K562 (cell line): ENCODE measurements around the gene AGTR1. TPM values are rescaled to one million over a fixed set of nuclear protein-coding genes. Genes with fewer than 3 reads are reported as not detected.

Source experiments
- ATAC-seq: fragments of 200-7000 bp; cut with Tn5 transposase; 3 replicates; pipeline ENCODE4 v1.9.1; 2020; ENCODE audit warnings: moderate library complexity
- BruUV-seq: library from RNA; stranded (reverse); fragments of 400-500 nt; replicated peaks from 2 replicates; lab custom pipeline; 2021; lab: Mats Ljungman, UMichigan
- CTCF ChIA-PET: fragments of 300-600 bp; formaldehyde crosslinking; extraction: SDS; loops from one replicate; lab custom pipeline; 2021; ENCODE audit warnings: low intra/inter-chr PET ratio; lab: Yijun Ruan, JAX
- POLR2A ChIA-PET: fragments of 300-600, 350-650 bp; sonication (Branson Sonifier 250); formaldehyde crosslinking; extraction: SDS; loops from one replicate; lab custom pipeline; 2021; ENCODE audit warnings: antibody characterized with exemption, inconsistent platforms; lab: Yijun Ruan, JAX
- DNase-seq, 4 experiments: peaks; one replicate each; pipeline versions ENCODE4 v3.0.0 to v3.0.0-alpha.2; 2011 to 2018; ENCODE audit warnings: low spot score in 3 of 4, mixed read lengths in 3 of 4; ENCODE audit errors: extremely low read depth in 1 of 4
- FAIRE-seq: peaks from 2 replicates; lab custom pipeline; 2011; peaks lifted over from hg19 to GRCh38; lab: Jason Lieb, UNC
- H2AFZ ChIP-seq: 2 replicates; pipeline ENCODE4 v1.6.0; 2011; ENCODE audit warnings: low read depth, low read length, control low read depth, inconsistent platforms
- H3K27ac ChIP-seq: fragments of 200-600 bp; 3 replicates; pipeline ENCODE4 v1.8.0; 2011; ENCODE audit warnings: low read depth, mild to moderate bottlenecking, control low read depth, inconsistent platforms, low read length, moderate library complexity, mixed read lengths; ENCODE audit errors: extremely low read depth
- H3K27me3 ChIP-seq, 2 experiments: fragments of 300-600 bp in 1 of 2; 2 replicates in 1 of 2; 3 replicates in 1 of 2; pipeline versions ENCODE4 v1.6.0 to v1.8.0; 2011; ENCODE audit warnings: inconsistent platforms in 2 of 2, low read length in 2 of 2, mild to moderate bottlenecking in 1 of 2, mixed read lengths in 1 of 2, moderate library complexity in 1 of 2; ENCODE audit not compliant: control insufficient read depth in 2 of 2, insufficient read depth in 2 of 2
- H3K36me3 ChIP-seq: fragments of 300-600 bp; 3 replicates; pipeline ENCODE4 v1.8.0; 2011; ENCODE audit warnings: mild to moderate bottlenecking, low read length, inconsistent platforms; ENCODE audit not compliant: control insufficient read depth, insufficient read depth
- H3K4me1 ChIP-seq, 2 experiments: fragments of 200-600 bp in 1 of 2; replicated peaks in 1 of 2; 2 replicates in 1 of 2; 3 replicates in 1 of 2; pipeline versions ENCODE4 v1.5.1 to v1.8.0; 2011; ENCODE audit warnings: inconsistent platforms in 2 of 2, low read length in 2 of 2, mild to moderate bottlenecking in 1 of 2, mixed read lengths in 1 of 2, moderate library complexity in 1 of 2; ENCODE audit not compliant: control insufficient read depth in 2 of 2, insufficient read depth in 2 of 2
- H3K4me2 ChIP-seq: 2 replicates; pipeline ENCODE4 v1.6.1; 2011; ENCODE audit warnings: low read length, control low read depth, inconsistent platforms, mixed read lengths; ENCODE audit not compliant: insufficient read depth
- H3K4me3 ChIP-seq: fragments of 200-600 bp; sonication (generic), shearing (Covaris generic); 2 replicates; pipeline ENCODE4 v1.5.1; 2016; ENCODE audit warnings: control low read depth, inconsistent platforms
- H3K79me2 ChIP-seq: fragments of 200-600 bp; 3 replicates; pipeline ENCODE4 v1.8.0; 2011; ENCODE audit warnings: low read length, inconsistent platforms; ENCODE audit not compliant: control insufficient read depth, insufficient read depth
- H3K9ac ChIP-seq, 2 experiments: 2 replicates each; pipeline versions ENCODE4 v1.6.0 to v1.6.1; 2011; ENCODE audit warnings: low read depth in 2 of 2, low read length in 2 of 2, control low read depth in 1 of 2, inconsistent platforms in 1 of 2, mild to moderate bottlenecking in 1 of 2, mixed read lengths in 1 of 2; ENCODE audit not compliant: insufficient read depth in 1 of 2
- H3K9me1 ChIP-seq: one replicate; pipeline ENCODE4 v1.6.0; 2011; ENCODE audit warnings: inconsistent platforms, mild to moderate bottlenecking, low read length, moderate library complexity; ENCODE audit not compliant: control insufficient read depth, insufficient read depth
- H3K9me3 ChIP-seq: replicated peaks from 2 replicates; pipeline ENCODE4 v1.5.1; 2011; ENCODE audit warnings: low read depth, low read length, inconsistent platforms; ENCODE audit not compliant: control insufficient read depth, insufficient read depth
- H4K20me1 ChIP-seq: replicated peaks from 2 replicates; pipeline ENCODE4 v1.6.1; 2011; ENCODE audit warnings: low read length, inconsistent platforms, mixed read lengths; ENCODE audit not compliant: control insufficient read depth, insufficient read depth
- DMBX1 ChIP-seq: fragments of 250-450 bp; sonication (Bioruptor Pico); IDR thresholded peaks from 2 replicates; pipeline ENCODE4 v1.8.0; 2022; ENCODE audit warnings: inconsistent platforms, mild to moderate bottlenecking, moderate library complexity, borderline replicate concordance
- E2F8 ChIP-seq: fragments of 450-650 bp; IDR thresholded peaks from 2 replicates; pipeline ENCODE4 v1.7.1; 2018; ENCODE audit warnings: mild to moderate bottlenecking, low read depth; ENCODE audit not compliant: partially characterized antibody
- FOSL1 ChIP-seq: fragments of 200-800 bp; sonication (Bioruptor generic); conservative IDR thresholded peaks from 2 replicates; pipeline ENCODE4 v1.6.1; 2016; ENCODE audit warnings: missing genetic modification characterization, missing compliant biosample characterization
- MEF2A ChIP-seq: IDR thresholded peaks from 2 replicates; pipeline ENCODE4 v1.6.1; 2011; ENCODE audit warnings: low read depth, mild to moderate bottlenecking, low read length, moderate library complexity; ENCODE audit not compliant: control insufficient read depth
- NELFE ChIP-seq: IDR thresholded peaks from 2 replicates; pipeline ENCODE4 v1.6.1; 2011; ENCODE audit warnings: mild to moderate bottlenecking; ENCODE audit not compliant: insufficient read depth, insufficient read length
- NFE2 ChIP-seq: IDR thresholded peaks from 2 replicates; pipeline ENCODE4 v1.6.1; 2014; ENCODE audit warnings: antibody characterized with exemption, low read depth
- NFYB ChIP-seq: IDR thresholded peaks from 2 replicates; pipeline ENCODE4 v1.6.1; 2011; ENCODE audit warnings: mild to moderate bottlenecking, moderate library complexity; ENCODE audit not compliant: insufficient read length; ENCODE audit errors: extremely low read depth
- POLR2G ChIP-seq: fragments of 200-400 bp; formaldehyde crosslinking; IDR thresholded peaks from 2 replicates; pipeline ENCODE4 v1.6.1; 2017; ENCODE audit warnings: low read depth, mild to moderate bottlenecking, antibody characterized with exemption, low read length, moderate library complexity
- TAL1 ChIP-seq: fragments of 450-650 bp; IDR thresholded peaks from 2 replicates; pipeline ENCODE4 v1.6.1; 2016; ENCODE audit warnings: mild to moderate bottlenecking
- TRIM24 ChIP-seq, 2 experiments: fragments of 450-650 bp; IDR thresholded peaks; 2 replicates each; pipeline ENCODE4 v1.6.1; 2016
- ZNF280B ChIP-seq: fragments of 250-450 bp; sonication (Bioruptor Pico); IDR thresholded peaks from 2 replicates; pipeline ENCODE4 v1.5.1; 2021; ENCODE audit warnings: mild to moderate bottlenecking
- ZNF778 ChIP-seq: fragments of 450-650 bp; formaldehyde crosslinking; IDR thresholded peaks from 2 replicates; pipeline ENCODE4 v1.4.0; 2020; ENCODE audit warnings: mild to moderate bottlenecking, moderate library complexity
- WGBS: fragments of 100-300 bp; shearing (Covaris generic); methylation state at CpG from one replicate; pipeline ENCODE4 v1.1.6; 2016; ENCODE audit warnings: low coverage, mixed read lengths; ENCODE audit not compliant: insufficient coverage; ENCODE audit errors: missing lambda C conversion rate; 5-methylcytosine and 5-hydroxymethylcytosine counted together
- in situ Hi-C: fragments of 300-500 bp; cut with MboI; formaldehyde crosslinking; loops from 4 replicates; pipeline ENCODE4 v1.15.0; 2018; ENCODE audit warnings: inconsistent platforms, mixed read lengths
- intact Hi-C: fragments of 100-400 bp; cut with micrococcal nuclease; formaldehyde crosslinking; loops from 2 replicates; pipeline ENCODE4 v1.14.2; 2022
- polyA plus RNA-seq, 8 experiments: library from polyadenylated mRNA; depleted of rRNA in 4 of 8; stranded (reverse) in 5 of 8; unstranded in 3 of 8; fragments of >200 nt; fragmentation: Nextera tagmentation in 2 of 8; fragmentation: Illumina TruSeq in 1 of 8; extraction: Ambion mirVana in 2 of 8; extraction: Trizol in 1 of 8; gene quantifications; 2 replicates each; pipeline versions ENCODE4 v1.2.1 to v1.2.3, GENCODE V29; 2011 to 2014; ENCODE audit warnings: inconsistent platforms in 1 of 8, missing spikeins in 1 of 8
- total RNA-seq, 7 experiments: library from RNA; depleted of rRNA in 6 of 7; stranded (reverse); fragments of >200 nt in 6 of 7; fragmentation: Illumina TruSeq in 2 of 7; extraction: Trizol in 2 of 7; gene quantifications; 2 replicates each; pipeline versions ENCODE4 v1.2.1 to v1.2.3, GENCODE V29; 2011 to 2021; ENCODE audit warnings: low replicate concordance in 1 of 7
- TF ChIP-seq, protein P1 (sequence below): fragments of 450-650 bp; IDR thresholded peaks from 2 replicates; pipeline ENCODE4 v1.7.0; 2016; ENCODE audit warnings: borderline replicate concordance

The AGTR1 gene
- total and polyA plus RNA-seq, 9 of the 15 experiments (the other 6 are each of a cell fraction or from before 2014, with no cell fraction given): not detected

- no TSS peak for BruUV-seq
- no peak for ATAC-seq
- CTCF ChIA-PET: no interaction called here
- Histone ChIP-seq H4K20me1 (no peaks in the 10 kb centered on the region), H2AFZ (no peak overlapping the region), H3K9ac (no peak overlapping the region), H3K4me2 (no peak overlapping the region), H3K4me3 (no peak overlapping the region), H3K36me3 (no peaks in the 10 kb centered on the region), H3K9me3 (no peaks in the 10 kb centered on the region), H3K27ac (no peak overlapping the region), H3K4me1 (no peaks in the 10 kb centered on the region), H3K9me1 (no peaks in the 10 kb centered on the region), H3K27me3 (no peaks in the 10 kb centered on the region), H3K79me2 (no peaks in the 10 kb centered on the region)
- in situ Hi-C loops (no loop called here), intact Hi-C loops (no loop called here)
- WGBS: 0% methylated on average over 1 of the region's 1 CpG
- TF ChIP-seq FOSL1 (tag) (no peak), NFE2 (no peak), NELFE (no peak), TAL1 (no peak), ZNF778 (CRISPR knock-in tag) (no peak), DMBX1 (CRISPR knock-in tag) (no peak), E2F8 (no peak), MEF2A (no peak), ZNF280B (CRISPR knock-in tag) (no peak), TRIM24 (IDR thresholded peaks at IDR 0.05) (no peak), POLR2G (no peak), NFYB (no peak)
- TF ChIP-seq, protein P1, sequence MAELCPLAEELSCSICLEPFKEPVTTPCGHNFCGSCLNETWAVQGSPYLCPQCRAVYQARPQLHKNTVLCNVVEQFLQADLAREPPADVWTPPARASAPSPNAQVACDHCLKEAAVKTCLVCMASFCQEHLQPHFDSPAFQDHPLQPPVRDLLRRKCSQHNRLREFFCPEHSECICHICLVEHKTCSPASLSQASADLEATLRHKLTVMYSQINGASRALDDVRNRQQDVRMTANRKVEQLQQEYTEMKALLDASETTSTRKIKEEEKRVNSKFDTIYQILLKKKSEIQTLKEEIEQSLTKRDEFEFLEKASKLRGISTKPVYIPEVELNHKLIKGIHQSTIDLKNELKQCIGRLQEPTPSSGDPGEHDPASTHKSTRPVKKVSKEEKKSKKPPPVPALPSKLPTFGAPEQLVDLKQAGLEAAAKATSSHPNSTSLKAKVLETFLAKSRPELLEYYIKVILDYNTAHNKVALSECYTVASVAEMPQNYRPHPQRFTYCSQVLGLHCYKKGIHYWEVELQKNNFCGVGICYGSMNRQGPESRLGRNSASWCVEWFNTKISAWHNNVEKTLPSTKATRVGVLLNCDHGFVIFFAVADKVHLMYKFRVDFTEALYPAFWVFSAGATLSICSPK: no peak
- DNase-seq: no peak
- POLR2A ChIA-PET: no interaction called here
- no peak for FAIRE-seq
Observed at GRCh38 chr3:148714521-148714920, 16.8 kb downstream of the AGTR1 start.
